Suprapubic skin (tissue), 4 donors: ENCODE results near the gene RETREG1.

Experiments
- EP300 ChIP-seq: sonication (generic); formaldehyde crosslinking; IDR thresholded peaks from one replicate; pipeline ENCODE4 v1.6.1; 2017; ENCODE audit warnings: antibody characterized with exemption
- POLR2A ChIP-seq, 2 donors: fragments of 450-650 bp; IDR thresholded peaks; one replicate each; pipeline ENCODE4 v1.6.1; 2017; ENCODE audit warnings: antibody characterized with exemption in 2 of 2, mild to moderate bottlenecking in 2 of 2, moderate library complexity in 2 of 2
- POLR2AphosphoS5 ChIP-seq, 3 donors: sonication (generic); formaldehyde crosslinking; IDR thresholded peaks; one replicate each; pipeline ENCODE4 v1.6.1; 2017; ENCODE audit warnings: antibody characterized with exemption in 3 of 3
- TF ChIP-seq, protein P1 (sequence below), 2 donors: fragments of 200-600 bp in 1 of 2; fragments of 450-650 bp in 1 of 2; sonication (generic) in 1 of 2; IDR thresholded peaks; one replicate each; pipeline ENCODE4 v1.5.1; 2016 to 2019; ENCODE audit warnings: antibody characterized with exemption in 2 of 2, mild to moderate bottlenecking in 1 of 2, moderate library complexity in 1 of 2

GRCh38 chr5:16619136-16619535, 2.3 kb upstream of the RETREG1 start:
- TF ChIP-seq, protein P1, sequence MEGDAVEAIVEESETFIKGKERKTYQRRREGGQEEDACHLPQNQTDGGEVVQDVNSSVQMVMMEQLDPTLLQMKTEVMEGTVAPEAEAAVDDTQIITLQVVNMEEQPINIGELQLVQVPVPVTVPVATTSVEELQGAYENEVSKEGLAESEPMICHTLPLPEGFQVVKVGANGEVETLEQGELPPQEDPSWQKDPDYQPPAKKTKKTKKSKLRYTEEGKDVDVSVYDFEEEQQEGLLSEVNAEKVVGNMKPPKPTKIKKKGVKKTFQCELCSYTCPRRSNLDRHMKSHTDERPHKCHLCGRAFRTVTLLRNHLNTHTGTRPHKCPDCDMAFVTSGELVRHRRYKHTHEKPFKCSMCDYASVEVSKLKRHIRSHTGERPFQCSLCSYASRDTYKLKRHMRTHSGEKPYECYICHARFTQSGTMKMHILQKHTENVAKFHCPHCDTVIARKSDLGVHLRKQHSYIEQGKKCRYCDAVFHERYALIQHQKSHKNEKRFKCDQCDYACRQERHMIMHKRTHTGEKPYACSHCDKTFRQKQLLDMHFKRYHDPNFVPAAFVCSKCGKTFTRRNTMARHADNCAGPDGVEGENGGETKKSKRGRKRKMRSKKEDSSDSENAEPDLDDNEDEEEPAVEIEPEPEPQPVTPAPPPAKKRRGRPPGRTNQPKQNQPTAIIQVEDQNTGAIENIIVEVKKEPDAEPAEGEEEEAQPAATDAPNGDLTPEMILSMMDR (IDR thresholded peaks at IDR 0.05) = no peak
- TF ChIP-seq POLR2A (IDR thresholded peaks at IDR 0.05) (no peak), POLR2AphosphoS5 (IDR thresholded peaks at IDR 0.05) (no peak), EP300 (no peak)
